HEK293T (cell line): ENCODE measurements around the gene EYA4.

Experiments
- CTCF ChIA-PET: fragments of 350-600 bp; formaldehyde crosslinking; extraction: SDS; loops from one replicate; lab custom pipeline; 2021; ENCODE audit warnings: antibody characterized with exemption, inconsistent platforms; lab: Yijun Ruan, JAX
- POLR2A ChIA-PET: fragments of 350-600 bp; formaldehyde crosslinking; extraction: SDS; loops from one replicate; lab custom pipeline; 2020; ENCODE audit warnings: antibody characterized with exemption, inconsistent platforms; lab: Yijun Ruan, JAX
- DNase-seq: peaks from one replicate; pipeline ENCODE4 v3.0.0; 2012; ENCODE audit warnings: mixed read lengths; ENCODE audit errors: extremely low spot score
- ARNT ChIP-seq: fragments of 450-650 bp; IDR thresholded peaks from 2 replicates; pipeline ENCODE4 v1.6.1; 2017; ENCODE audit warnings: mild to moderate bottlenecking
- BHLHE40 ChIP-seq: fragments of 450-650 bp; IDR thresholded peaks from 2 replicates; pipeline ENCODE4 v1.6.1; 2016; ENCODE audit warnings: mild to moderate bottlenecking, moderate library complexity, borderline replicate concordance
- CTBP1 ChIP-seq: fragments of 450-650 bp; IDR thresholded peaks from 2 replicates; pipeline ENCODE4 v1.6.1; 2016; ENCODE audit warnings: borderline replicate concordance
- ELF4 ChIP-seq: fragments of 450-650 bp; IDR thresholded peaks from 2 replicates; pipeline ENCODE4 v1.6.1; 2017; ENCODE audit warnings: antibody characterized with exemption
- FOXA1 ChIP-seq: fragments of 450-650 bp; IDR thresholded peaks from 2 replicates; pipeline ENCODE4 v1.6.1; 2016; ENCODE audit warnings: mild to moderate bottlenecking
- FOXK2 ChIP-seq: fragments of 450-650 bp; IDR thresholded peaks from 2 replicates; pipeline ENCODE4 v1.6.1; 2016; ENCODE audit warnings: mild to moderate bottlenecking
- FOXM1 ChIP-seq: fragments of 450-650 bp; IDR thresholded peaks from 2 replicates; pipeline ENCODE4 v1.6.1; 2017; ENCODE audit warnings: mild to moderate bottlenecking, borderline replicate concordance
- HDGF ChIP-seq: fragments of 450-650 bp; IDR thresholded peaks from 2 replicates; pipeline ENCODE4 v1.6.1; 2017; ENCODE audit warnings: antibody characterized with exemption, borderline replicate concordance
- L3MBTL2 ChIP-seq: fragments of 450-650 bp; conservative IDR thresholded peaks from 2 replicates; pipeline ENCODE4 v1.6.1; 2016; ENCODE audit warnings: mild to moderate bottlenecking
- LEF1 ChIP-seq: fragments of 450-650 bp; IDR thresholded peaks from 2 replicates; pipeline ENCODE4 v1.6.1; 2017; ENCODE audit warnings: mild to moderate bottlenecking, borderline replicate concordance
- NFRKB ChIP-seq: fragments of 450-650 bp; IDR thresholded peaks from 2 replicates; pipeline ENCODE4 v1.6.1; 2016; ENCODE audit warnings: mild to moderate bottlenecking, moderate library complexity
- SP1 ChIP-seq: fragments of 450-650 bp; IDR thresholded peaks from 2 replicates; pipeline ENCODE4 v1.6.1; 2017
- SUZ12 ChIP-seq: fragments of 450-650 bp; IDR thresholded peaks from 2 replicates; pipeline ENCODE4 v1.6.1; 2016; ENCODE audit warnings: mild to moderate bottlenecking
- TARDBP ChIP-seq: fragments of 450-650 bp; IDR thresholded peaks from 2 replicates; pipeline ENCODE4 v1.6.1; 2016
- ZNF384 ChIP-seq: fragments of 450-650 bp; IDR thresholded peaks from 2 replicates; pipeline ENCODE4 v1.6.1; 2016
- TF ChIP-seq, protein P1 (sequence below): fragments of 450-650 bp; IDR thresholded peaks from 2 replicates; pipeline ENCODE4 v1.6.1; 2016

EYA4 gene

DNA sequence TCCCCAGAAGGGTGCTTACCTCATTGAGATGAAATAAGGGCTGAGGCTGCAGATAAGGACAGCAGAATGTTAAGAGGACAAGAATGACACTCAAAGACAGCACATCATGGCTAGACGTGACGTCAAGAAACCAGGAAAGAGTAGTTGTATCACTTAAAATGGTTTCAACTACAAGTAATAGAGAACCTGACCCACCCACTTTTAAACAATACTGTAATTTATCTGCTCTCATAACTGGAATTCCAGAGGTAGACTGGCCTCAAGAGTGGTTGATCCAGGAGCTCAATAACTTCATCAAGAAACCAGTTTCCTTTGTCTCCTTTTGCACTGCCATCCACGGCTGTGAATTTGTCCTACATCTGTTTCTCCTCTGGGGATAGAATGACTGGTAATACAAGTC, 187.1 kb downstream of the EYA4 start:
- no peak for DNase-seq
- TF ChIP-seq FOXA1 = no peak
- POLR2A ChIA-PET = no interaction called here
- CTCF ChIA-PET = no interaction called here

DNA sequence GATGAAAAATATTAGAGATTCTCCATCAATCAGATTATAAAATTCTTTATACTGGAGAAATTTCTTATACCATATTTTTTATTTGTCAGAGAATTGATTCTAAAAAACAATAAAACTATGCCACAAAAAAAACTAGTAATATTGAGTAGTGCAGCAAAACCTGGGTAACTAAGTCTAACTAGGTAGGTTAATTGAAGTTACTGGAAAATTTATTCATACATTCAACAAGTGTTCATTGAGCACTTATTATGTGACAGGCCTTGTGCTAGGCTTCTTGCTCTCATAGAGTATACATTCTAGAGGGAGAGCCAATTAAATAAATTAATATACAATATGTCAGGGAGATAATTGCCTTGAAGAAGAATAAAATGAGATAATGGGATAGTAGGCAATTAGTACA, 189.4 kb downstream of the EYA4 start:
- no peak for DNase-seq
- CTCF ChIA-PET = no interaction called here
- POLR2A ChIA-PET = no interaction called here
- no peak for TF ChIP-seq L3MBTL2
- no peak for TF ChIP-seq SP1
- TF ChIP-seq, protein P1, sequence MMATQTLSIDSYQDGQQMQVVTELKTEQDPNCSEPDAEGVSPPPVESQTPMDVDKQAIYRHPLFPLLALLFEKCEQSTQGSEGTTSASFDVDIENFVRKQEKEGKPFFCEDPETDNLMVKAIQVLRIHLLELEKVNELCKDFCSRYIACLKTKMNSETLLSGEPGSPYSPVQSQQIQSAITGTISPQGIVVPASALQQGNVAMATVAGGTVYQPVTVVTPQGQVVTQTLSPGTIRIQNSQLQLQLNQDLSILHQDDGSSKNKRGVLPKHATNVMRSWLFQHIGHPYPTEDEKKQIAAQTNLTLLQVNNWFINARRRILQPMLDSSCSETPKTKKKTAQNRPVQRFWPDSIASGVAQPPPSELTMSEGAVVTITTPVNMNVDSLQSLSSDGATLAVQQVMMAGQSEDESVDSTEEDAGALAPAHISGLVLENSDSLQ = no peak
- TF ChIP-seq BHLHE40 = no peak
- TF ChIP-seq ZNF384 = no peak
- TF ChIP-seq ARNT = no peak
- TF ChIP-seq LEF1 = no peak
- no peak for TF ChIP-seq SUZ12
- no peak for TF ChIP-seq HDGF
- TF ChIP-seq FOXK2 = no peak
- TF ChIP-seq CTBP1 = no peak
- TF ChIP-seq TARDBP = no peak
- TF ChIP-seq NFRKB = no peak
- TF ChIP-seq ELF4 = no peak
- no peak for TF ChIP-seq FOXM1
- no peak for TF ChIP-seq FOXA1

DNA sequence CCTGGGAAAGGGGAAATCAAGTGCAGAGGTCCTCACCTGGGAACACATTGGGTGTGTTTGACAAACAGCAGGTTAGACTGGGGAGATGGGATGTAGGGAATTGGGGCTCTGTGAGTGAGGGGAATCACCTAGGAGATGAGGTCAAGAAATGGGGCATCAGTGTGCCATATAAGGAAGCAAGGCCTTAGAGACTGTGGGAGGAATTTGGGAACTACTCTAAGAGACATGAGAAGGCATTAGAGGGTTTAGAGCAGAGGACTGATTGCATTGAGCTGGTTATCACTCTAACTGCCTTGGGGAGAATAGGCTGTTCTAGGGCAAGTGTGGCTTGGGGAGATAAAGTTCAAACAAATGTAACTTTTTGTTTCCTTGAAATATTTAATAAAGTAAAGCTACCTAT, 189.9 kb downstream of the EYA4 start:
- ChIA-PET CTCF (no interaction called here), POLR2A (no interaction called here)
- no peak for DNase-seq
- TF ChIP-seq LEF1 (no peak), BHLHE40 (no peak), CTBP1 (no peak), TARDBP (no peak), FOXM1 (no peak), FOXK2 (no peak), ELF4 (no peak)
- TF ChIP-seq, protein P1 = no peak

DNA sequence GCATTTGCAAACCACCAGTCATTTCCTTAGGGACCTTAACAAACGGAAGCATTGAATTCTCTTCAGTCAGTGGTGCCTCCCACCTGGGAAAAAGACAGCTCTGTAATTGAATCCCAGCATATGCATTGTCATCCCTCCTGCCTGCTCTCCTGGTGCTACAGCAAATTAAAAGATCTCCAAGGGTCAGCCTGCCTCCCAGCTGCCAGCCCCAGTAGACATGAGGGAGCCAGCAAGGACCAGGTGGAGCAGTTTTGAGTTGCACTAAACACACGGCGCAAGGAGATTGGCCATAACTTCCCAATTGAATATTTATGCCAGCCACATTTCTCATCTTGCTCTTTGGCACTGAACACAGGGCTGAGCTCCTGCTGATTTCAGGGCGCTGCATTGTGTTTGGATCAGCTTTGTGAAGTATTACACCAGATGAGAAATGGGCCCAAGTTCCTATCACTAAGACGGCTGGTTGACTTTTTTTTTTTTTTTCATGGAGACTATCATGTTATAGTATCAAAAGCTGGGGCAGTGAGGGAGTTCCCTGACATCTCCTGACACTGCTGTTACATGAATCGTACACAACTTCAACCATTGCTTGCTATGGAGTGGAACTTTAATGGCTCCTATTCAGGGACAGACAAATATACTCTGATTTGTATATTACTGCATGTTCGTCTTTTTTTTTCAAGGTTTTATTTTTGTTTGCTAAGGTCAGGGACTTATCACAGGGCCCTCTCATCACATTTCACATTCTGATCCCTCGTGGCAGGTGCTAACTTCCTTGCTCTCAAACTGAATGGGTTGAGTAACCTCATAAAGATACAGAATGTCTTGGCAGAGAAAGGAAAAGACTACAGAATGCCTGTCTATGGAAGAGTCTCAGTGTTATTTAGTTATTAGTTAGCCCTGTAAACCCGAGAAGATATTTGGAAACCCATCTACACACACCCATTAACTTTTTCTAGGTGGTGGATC, 191.1 kb downstream of the EYA4 start:
- POLR2A ChIA-PET = interaction anchor here (0.7 kb wide), 1 partner anchor 19 kb away, joined by 3 read pairs; no protein-coding TSS in a partner anchor
- CTCF ChIA-PET = interaction anchor here (0.6 kb wide), 1 partner anchor 1556 kb away, joined by 4 read pairs; no protein-coding TSS in a partner anchor
- no peak for DNase-seq
- TF ChIP-seq ARNT = no peak
- no peak for TF ChIP-seq L3MBTL2
- no peak for TF ChIP-seq TARDBP
- no peak for TF ChIP-seq FOXK2
- TF ChIP-seq SP1 = no peak
- TF ChIP-seq FOXA1 = no peak
- TF ChIP-seq SUZ12 = no peak
- TF ChIP-seq CTBP1 = no peak
- TF ChIP-seq FOXM1 = no peak
- no peak for TF ChIP-seq LEF1
- no peak for TF ChIP-seq BHLHE40
- TF ChIP-seq HDGF = no peak

DNA sequence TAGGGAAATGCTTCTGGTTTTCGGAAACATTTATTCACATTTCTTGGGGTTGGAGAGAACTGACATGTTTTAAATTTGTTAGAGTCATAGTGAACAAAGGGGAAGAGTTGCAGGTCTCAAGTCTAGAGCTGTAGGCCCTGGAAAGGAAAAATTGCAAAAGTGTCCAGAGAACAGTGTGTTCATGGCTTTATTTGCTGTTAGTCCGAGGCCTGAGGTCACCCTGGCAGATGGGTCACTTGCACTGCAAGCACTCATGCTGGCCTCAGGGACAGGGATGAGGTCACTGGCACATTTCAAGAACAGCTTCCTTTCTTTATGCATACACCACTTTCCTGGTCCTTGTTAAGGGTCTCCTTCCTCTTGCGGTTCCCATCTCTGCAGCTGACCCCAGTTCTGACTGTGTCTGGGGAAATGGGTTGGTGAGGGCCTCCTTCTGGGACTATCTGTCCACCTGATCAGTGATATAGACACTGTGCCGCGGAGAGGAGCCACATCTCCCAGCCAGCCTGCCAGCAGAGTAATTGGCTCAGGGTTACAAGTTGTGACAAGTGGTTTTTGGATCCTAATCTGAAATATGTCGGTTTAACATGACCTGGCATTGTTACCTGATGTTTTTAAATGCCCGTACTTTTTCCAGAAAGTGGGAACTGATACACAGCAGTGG, 194.0 kb downstream of the EYA4 start:
- POLR2A ChIA-PET = no interaction called here
- no peak for DNase-seq
- TF ChIP-seq SUZ12 (no peak), LEF1 (no peak), ARNT (no peak), SP1 (no peak), FOXM1 (no peak), TARDBP (no peak), FOXK2 (no peak)
- TF ChIP-seq, protein P1 = no peak
- CTCF ChIA-PET = no interaction called here

DNA sequence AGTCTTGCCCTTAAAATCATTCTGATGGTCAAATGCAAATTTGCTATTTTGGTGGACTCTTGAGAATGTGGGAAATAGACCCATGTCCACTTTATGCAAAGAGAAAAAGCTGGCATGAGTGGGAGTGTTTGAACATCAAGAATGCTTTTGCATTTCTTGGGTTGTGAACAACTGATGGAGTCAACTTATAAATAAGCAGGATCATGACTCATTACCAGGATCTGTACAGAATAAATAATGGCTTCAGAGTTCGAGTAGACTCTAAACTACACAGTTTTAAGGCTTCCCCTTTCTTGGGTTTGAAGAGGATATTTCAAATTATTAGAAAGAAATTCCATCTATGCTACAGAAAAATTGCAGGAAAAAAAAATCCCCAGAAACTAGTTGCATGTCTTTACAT, 195.5 kb downstream of the EYA4 start:
- TF ChIP-seq BHLHE40 (no peak), ARNT (no peak)
- CTCF ChIA-PET = interaction anchor here (0.6 kb wide), 1 partner anchor 27 kb away, joined by 5 read pairs; no protein-coding TSS in a partner anchor
- POLR2A ChIA-PET = no interaction called here
- no peak for DNase-seq
